DOHH2 (cell line): ENCODE measurements around the gene SHROOM3.

Source experiments
- H3F3A ChIP-seq: fragments of 200-600 bp; sonication (generic), shearing (Covaris generic); 2 replicates; pipeline ENCODE4 v1.6.0; 2016; ENCODE audit warnings: antibody characterized with exemption, mild to moderate bottlenecking; ENCODE audit not compliant: control insufficient read depth, insufficient read depth
- H3K27ac ChIP-seq: fragments of 200-600 bp; sonication (generic); 2 replicates; pipeline ENCODE4 v1.5.1; 2014; ENCODE audit warnings: low read depth, mild to moderate bottlenecking, low read length, moderate library complexity
- H3K27me3 ChIP-seq: fragments of 200-600 bp; sonication (generic); 2 replicates; pipeline ENCODE4 v1.6.1; 2014; ENCODE audit warnings: mild to moderate bottlenecking, low read length, mixed read lengths; ENCODE audit not compliant: control insufficient read depth
- H3K36me3 ChIP-seq: fragments of 200-600 bp; sonication (generic); 2 replicates; pipeline ENCODE4 v1.6.1; 2014; ENCODE audit warnings: mild to moderate bottlenecking, low read length, moderate library complexity, mixed read lengths; ENCODE audit not compliant: control insufficient read depth
- H3K4me1 ChIP-seq: fragments of 200-600 bp; sonication (generic); 2 replicates; pipeline ENCODE4 v1.6.1; 2014; ENCODE audit warnings: mild to moderate bottlenecking, low read length, mixed read lengths; ENCODE audit not compliant: control insufficient read depth
- H3K4me2 ChIP-seq: fragments of 200-600 bp; sonication (generic); 2 replicates; pipeline ENCODE4 v1.6.0; 2014; ENCODE audit warnings: mild to moderate bottlenecking, low read length, moderate library complexity
- H3K4me3 ChIP-seq: fragments of 200-600 bp; sonication (generic); 2 replicates; pipeline ENCODE4 v1.5.1; 2014; ENCODE audit warnings: mild to moderate bottlenecking, low read length, mixed read lengths
- H3K79me2 ChIP-seq: fragments of 200-600 bp; sonication (generic); 2 replicates; pipeline ENCODE4 v1.6.1; 2014; ENCODE audit warnings: mild to moderate bottlenecking, low read length, mixed read lengths; ENCODE audit not compliant: control insufficient read depth
- H3K9me2 ChIP-seq: fragments of 200-600 bp; sonication (generic); replicated peaks from 2 replicates; pipeline ENCODE4 v1.6.1; 2014; ENCODE audit warnings: mild to moderate bottlenecking, low read length, mixed read lengths; ENCODE audit not compliant: control insufficient read depth
- H3K9me3 ChIP-seq: fragments of 200-600 bp; sonication (generic); 2 replicates; pipeline ENCODE4 v1.6.1; 2014; ENCODE audit warnings: antibody characterized with exemption, low read length, mixed read lengths; ENCODE audit not compliant: control insufficient read depth, insufficient read depth
- H4K20me1 ChIP-seq: fragments of 200-600 bp; sonication (generic); 2 replicates; pipeline ENCODE4 v1.6.0; 2014; ENCODE audit warnings: low read depth, mild to moderate bottlenecking, antibody characterized with exemption, low read length, moderate library complexity; ENCODE audit not compliant: control insufficient read depth, insufficient read depth
- CTCF ChIP-seq: fragments of 200-600 bp; sonication (generic); IDR thresholded peaks from one replicate; pipeline ENCODE4 v1.5.1; 2014; ENCODE audit warnings: antibody characterized with exemption, mild to moderate bottlenecking, low read depth, low read length; ENCODE audit not compliant: poor library complexity, severe bottlenecking
- EZH2phosphoT487 ChIP-seq: fragments of 200-600 bp; sonication (generic); IDR thresholded peaks from 2 replicates; pipeline ENCODE4 v1.6.1; 2017; ENCODE audit warnings: borderline replicate concordance, mild to moderate bottlenecking, antibody characterized with exemption, low read length, moderate library complexity, mixed read lengths

The SHROOM3 gene

GRCh38 chr4:76722838-76723237 is 287.8 kb downstream of the SHROOM3 start:
- Histone ChIP-seq H3K9me2 (no peaks in the 10 kb centered on the region), H4K20me1 (no peaks in the 10 kb centered on the region), H3K4me2 (no peak overlapping the region), H3F3A (no peaks in the 10 kb centered on the region), H3K4me1 (no peaks in the 10 kb centered on the region), H3K79me2 (no peaks in the 10 kb centered on the region), H3K27me3 (peaks cover 4% of the 10 kb centered on the region; the same call in 1 of the 2 replicates), H3K36me3 (no peaks in the 10 kb centered on the region), H3K27ac (no peak overlapping the region), H3K9me3 (no peaks in the 10 kb centered on the region), H3K4me3 (no peak overlapping the region)
- TF ChIP-seq EZH2phosphoT487 (no peak), CTCF (no peak)

GRCh38 chr4:76723373-76723772 is 288.3 kb downstream of the SHROOM3 start:
- H3K27me3 ChIP-seq = peaks cover 9% of the 10 kb centered on the region; the same call in 1 of the 2 replicates
- H3K79me2 ChIP-seq = no peaks in the 10 kb centered on the region
- H3K27ac ChIP-seq = no peak overlapping the region
- no peaks in the 10 kb centered on the region for H3F3A ChIP-seq
- H3K4me3 ChIP-seq = no peak overlapping the region
- H3K9me3 ChIP-seq = no peaks in the 10 kb centered on the region
- TF ChIP-seq CTCF = no peak
- no peak for TF ChIP-seq EZH2phosphoT487
- H3K36me3 ChIP-seq = no peaks in the 10 kb centered on the region
- H3K4me1 ChIP-seq = no peaks in the 10 kb centered on the region
- H3K4me2 ChIP-seq = no peak overlapping the region
- H3K9me2 ChIP-seq = no peaks in the 10 kb centered on the region
- H4K20me1 ChIP-seq = no peaks in the 10 kb centered on the region

DNA sequence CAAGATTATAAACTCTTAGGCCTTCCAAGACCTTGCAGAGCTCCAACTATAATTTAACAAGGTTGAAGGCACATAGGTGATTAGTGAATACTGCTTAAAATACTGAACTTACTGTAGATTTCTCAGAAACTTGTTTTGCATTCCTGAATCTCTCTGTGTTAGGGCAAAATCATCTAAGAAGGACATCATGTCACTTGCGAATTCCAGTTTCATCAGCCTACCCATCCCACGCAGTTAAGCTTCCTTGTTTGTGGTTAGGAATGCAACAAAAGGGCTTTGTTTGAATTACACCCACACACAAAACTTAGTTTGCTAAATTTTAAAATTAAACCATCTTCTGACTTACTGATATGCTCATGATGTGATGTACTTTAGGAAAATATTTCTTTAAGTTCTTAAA is 288.9 kb downstream of the SHROOM3 start:
- Histone ChIP-seq H3K9me3 (no peaks in the 10 kb centered on the region), H4K20me1 (no peaks in the 10 kb centered on the region), H3K36me3 (no peaks in the 10 kb centered on the region), H3K9me2 (no peaks in the 10 kb centered on the region), H3K4me3 (no peak overlapping the region), H3F3A (no peaks in the 10 kb centered on the region), H3K27me3 (peaks cover 15% of the 10 kb centered on the region), H3K27ac (no peak overlapping the region), H3K4me2 (no peak overlapping the region), H3K4me1 (no peaks in the 10 kb centered on the region), H3K79me2 (no peaks in the 10 kb centered on the region)
- no peak for TF ChIP-seq CTCF
- TF ChIP-seq EZH2phosphoT487 = no peak

- peaks cover 21% of the 10 kb centered on the region for H3K27me3 ChIP-seq
- no peak overlapping the region for H3K4me2 ChIP-seq
- no peaks in the 10 kb centered on the region for H3K9me3 ChIP-seq
- no peaks in the 10 kb centered on the region for H3F3A ChIP-seq
- TF ChIP-seq EZH2phosphoT487 (no peak), CTCF (no peak)
- no peak overlapping the region for H3K27ac ChIP-seq
- no peaks in the 10 kb centered on the region for H3K4me1 ChIP-seq
- H3K9me2 ChIP-seq = no peaks in the 10 kb centered on the region
- no peaks in the 10 kb centered on the region for H3K79me2 ChIP-seq
- H4K20me1 ChIP-seq = no peaks in the 10 kb centered on the region
- no peak overlapping the region for H3K4me3 ChIP-seq
- H3K36me3 ChIP-seq = no peaks in the 10 kb centered on the region
These were observed 290.0 kb downstream of the SHROOM3 start for GRCh38 chr4:76725039-76725438.
